HG03439 (cell line): ENCODE data around the gene MAF.

Experiments used
- ATAC-seq: cut with Tn5 transposase; IDR thresholded peaks from one replicate; pipeline ENCODE4 v1.9.1; 2021; ENCODE audit warnings: mild to moderate bottlenecking, moderate library complexity; ENCODE audit not compliant: unreplicated experiment

Gene MAF

GRCh38 chr16:79613009-79613408 lies 12.5 kb upstream of the MAF start:
- ATAC-seq: no peak

DNA sequence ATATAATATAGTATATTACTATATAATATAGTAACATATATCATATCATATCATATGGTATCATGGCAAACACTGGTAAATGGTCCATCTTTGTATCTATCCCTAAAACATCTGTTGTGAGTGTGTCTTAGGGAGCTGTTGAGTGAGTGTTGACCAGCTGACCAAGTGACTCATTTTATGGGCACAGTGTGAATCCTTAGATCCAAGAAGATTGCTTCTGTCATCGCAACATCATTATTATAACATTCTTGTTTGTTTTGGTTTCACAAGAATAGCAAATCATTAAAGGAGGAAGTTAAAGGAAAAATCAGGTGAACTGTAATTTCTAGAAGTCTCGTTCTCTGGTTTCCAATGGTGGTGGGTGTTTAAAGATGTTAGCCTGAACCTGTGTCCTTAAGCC lies 11.7 kb upstream of the MAF start:
- no peak for ATAC-seq

DNA sequence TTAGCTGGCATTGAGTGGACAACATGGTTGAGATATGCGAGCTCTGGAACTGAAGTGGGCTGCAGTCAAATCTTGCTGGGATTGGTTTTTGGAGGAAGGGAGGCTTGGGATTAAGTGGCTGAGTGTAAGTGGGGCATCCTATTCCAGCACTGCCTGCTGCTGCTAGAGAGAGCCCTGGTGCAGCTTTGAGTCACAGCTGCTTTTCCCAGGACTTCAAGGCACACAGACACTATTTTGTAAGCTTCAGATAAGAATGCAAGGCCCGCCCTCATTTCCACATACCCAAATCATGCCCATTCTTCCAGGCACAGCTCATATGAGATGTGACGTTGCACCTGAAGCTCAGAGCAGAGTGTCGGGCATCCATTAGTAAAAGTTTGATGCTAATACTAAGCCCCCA lies 10.2 kb upstream of the MAF start:
- ATAC-seq: no peak

DNA sequence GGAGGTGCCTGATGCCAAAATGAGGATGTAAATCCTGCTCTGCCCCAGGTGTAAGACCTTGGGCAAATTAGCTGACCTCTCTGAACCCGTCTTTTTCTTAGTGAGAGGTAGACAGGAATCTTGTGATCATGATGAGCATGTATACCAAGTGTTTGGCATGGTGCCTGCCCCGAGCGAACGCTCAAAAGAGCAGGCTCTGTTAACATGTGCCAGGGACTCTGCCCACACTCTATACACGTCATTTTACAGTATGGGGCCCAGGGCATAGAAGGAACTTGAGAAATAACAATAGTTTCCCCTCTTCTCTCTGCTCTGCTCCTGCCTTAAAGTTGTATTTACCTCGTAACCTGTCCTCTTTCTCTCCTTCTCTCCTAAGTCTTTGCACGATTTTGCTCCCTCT lies 9.3 kb upstream of the MAF start:
- no peak for ATAC-seq

GRCh38 chr16:79608976-79609375 lies 8.4 kb upstream of the MAF start:
- no peak for ATAC-seq

GRCh38 chr16:79607587-79607986 lies 7.0 kb upstream of the MAF start:
- ATAC-seq: no peak

GRCh38 chr16:79605999-79606398 lies 5.5 kb upstream of the MAF start:
- no peak for ATAC-seq

GRCh38 chr16:79603055-79603454 lies 2.5 kb upstream of the MAF start:
- no peak for ATAC-seq

DNA sequence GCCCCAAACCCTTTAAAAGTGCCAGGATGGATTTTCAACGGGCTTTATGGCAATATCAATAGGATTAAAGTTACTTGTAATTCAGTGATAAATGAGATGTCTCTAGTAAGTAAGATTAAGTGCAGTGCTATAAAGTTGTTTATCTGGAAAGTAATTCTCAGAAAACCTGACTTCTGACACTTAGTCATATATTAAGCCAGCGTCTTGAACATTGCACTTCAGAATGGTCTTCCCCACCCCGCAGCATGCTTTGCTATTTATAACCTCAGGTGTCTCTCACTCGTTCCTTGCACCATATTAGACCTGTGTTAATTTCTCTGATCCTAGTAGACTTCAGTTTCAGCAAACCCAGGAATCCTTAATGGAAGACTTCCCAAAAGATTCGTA lies 2.1 kb upstream of the MAF start:
- no peak for ATAC-seq

- no peak for ATAC-seq
These were observed 1.5 kb upstream of the MAF start for GRCh38 chr16:79601931-79602627.

- no peak for ATAC-seq
These were observed 774 bp upstream of the MAF start for GRCh38 chr16:79601092-79601930.

- ATAC-seq: peak; percentile 46
These were observed 500 bp downstream of the MAF start for GRCh38 chr16:79599837-79600637.

DNA sequence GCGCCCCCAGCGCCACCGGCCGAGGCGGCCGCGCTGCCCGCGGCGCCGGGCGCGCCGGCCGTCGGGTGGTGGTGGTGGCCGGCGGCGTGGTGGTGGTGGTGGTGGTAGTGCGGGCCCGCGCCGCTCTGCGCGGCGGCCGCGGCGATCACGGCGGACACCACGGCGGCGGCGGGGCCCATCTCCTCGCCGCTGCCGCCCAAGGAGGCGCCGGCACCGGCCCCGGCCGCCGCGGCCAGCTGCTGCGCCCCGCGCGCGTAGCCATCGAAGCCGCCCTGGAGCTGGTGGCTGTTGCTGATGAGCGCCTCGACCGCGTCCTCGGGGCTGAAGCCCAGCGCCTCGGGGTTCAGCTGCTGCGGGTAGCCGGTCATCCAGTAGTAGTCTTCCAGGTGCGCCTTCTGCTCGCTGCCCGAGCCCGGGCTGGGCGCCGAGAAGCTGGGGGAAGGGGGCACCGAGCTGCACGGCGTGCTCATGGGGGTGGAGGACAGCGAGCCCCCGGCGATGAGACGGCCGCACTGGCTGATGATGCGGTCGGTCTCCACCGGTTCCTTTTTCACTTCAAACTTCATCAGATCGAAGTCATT lies 1.2 kb downstream of the MAF start:
- ATAC-seq: no peak

DNA sequence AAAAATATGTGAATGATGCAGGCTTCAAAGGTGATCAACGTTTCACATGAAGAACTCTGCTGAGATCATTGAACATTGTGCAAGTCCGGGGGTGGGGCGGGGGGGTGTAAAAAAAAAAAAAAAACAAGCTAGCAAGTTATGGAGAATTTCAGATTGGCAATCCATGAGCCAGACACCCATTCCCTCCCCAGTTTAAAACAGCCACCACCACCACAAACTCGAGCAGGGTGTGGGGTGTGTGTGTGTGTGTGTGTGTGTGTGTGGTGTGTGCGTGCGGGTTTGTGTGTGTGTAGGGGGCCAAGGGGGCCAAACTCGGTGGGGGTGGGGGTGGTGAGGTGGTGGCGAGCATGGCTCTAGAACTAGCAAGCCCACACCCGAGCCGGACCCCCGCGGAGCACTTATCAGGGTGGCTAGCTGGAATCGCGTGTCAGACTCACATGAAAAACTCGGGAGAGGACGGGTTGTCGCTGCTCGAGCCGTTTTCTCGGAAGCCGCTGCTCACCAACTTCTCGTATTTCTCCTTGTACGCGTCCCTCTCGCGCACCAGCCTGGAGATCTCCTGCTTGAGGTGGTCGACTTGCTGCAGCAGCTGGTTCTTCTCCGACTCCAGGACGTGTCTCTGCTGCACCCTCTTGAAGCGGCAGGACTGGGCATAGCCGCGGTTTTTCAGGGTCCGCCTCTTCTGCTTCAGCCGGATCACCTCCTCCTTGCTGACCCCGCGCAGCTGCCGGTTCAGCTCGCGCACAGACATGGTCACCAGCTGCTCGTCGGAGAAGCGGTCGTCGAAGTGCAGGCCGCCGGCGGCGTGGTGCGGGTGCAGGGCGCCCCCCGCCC lies 2.0 kb downstream of the MAF start:
- no peak for ATAC-seq

GRCh38 chr16:79598063-79598347 lies 2.5 kb downstream of the MAF start:
- ATAC-seq: no peak

DNA sequence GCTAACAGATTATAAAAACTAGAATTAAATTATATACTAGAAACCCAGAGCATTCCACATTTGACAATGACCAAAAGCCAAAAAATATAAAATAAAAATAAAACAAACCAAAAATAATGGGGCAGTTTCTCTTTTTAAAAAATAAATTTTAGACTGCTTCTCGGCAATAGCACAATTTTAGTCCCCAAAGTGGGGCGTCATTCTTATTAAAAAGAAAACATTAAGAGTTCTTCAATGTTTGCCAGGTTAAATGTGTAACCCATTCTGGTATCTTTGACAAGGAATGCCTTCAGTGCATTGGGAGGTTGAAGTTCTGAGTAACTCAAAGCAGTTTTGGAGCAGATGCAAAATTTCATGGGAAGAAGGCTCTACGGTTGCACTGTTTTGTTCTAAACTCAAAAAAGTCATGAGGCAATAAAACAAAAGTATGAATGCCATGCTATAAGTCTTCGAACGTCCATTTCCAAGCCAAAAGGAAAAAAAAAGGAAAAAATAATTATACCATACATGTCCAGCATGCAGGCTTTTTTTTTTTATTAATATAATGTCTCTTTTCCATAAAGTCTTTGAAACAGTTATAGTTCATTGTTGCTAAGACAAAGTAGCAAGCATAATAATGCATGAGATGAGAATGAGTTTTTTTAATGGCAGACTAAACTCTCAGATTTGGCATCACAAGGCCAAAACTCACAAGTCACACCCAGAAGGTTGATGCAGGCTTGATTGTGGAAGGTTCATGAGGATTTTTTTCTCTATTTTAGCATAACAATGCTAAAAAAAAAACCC lies 3.1 kb downstream of the MAF start:
- no peak for ATAC-seq

GRCh38 chr16:79595931-79596450 lies 4.5 kb downstream of the MAF start:
- ATAC-seq: no peak

GRCh38 chr16:79595231-79595641 lies 5.3 kb downstream of the MAF start:
- ATAC-seq: no peak

DNA sequence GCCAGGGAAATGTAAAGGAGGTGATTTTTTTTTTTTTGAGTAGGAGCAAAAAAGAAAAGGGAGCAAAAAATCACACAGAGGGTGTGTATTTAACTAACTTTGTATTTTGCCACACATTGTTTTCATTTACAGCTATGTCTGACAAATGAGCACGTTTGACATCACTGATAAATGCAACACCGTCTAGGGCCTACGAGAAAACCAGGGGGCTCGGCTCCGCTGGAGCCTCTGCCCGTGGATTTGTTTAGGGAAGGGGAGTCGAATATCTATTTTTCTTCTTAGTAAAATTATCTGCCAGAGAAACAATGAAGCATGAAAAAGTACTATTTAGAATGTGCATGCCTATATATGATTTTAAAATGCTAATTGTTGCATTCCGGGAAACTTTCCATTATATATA lies 6.8 kb downstream of the MAF start:
- ATAC-seq: no peak

DNA sequence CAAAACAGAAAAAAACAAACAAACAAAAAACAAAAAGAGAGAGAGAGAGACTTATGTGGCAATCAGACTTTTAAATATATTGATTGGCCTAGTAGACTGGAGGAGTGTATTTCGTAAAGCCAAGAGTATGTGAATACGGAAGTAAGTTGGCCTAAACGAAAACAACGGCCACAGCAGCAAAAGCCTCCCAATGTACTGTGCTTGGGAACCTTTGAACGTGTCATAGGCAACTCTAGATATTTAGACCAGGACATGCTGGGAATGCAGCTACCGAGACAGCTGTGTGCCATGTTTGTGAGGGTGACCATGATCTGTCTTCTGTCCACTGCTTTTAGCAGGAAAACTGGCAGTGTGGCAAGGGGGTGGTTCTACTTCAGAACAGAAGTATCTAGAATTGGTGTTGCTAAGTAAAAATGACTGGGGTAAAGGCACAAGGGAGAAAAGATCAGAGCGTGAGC lies 7.4 kb downstream of the MAF start:
- no peak for ATAC-seq
